CD4-positive, alpha-beta T cell treated with Interferon alpha-2 for 1 hour (primary cell): Measurements from ENCODE around the gene VSIG10.
"Not testable (repeated sequence)": the region's sequence is repeated elsewhere in the genome, so short reads cannot be mapped to it uniquely, and the experiment has no call there.

Experiments used
- DNase-seq, 2 donors: peaks; one replicate each; pipeline ENCODE4 v3.0.0-alpha.2; 2020 to 2022

The VSIG10 gene

GRCh38 chr12:118103601-118104382, at the start of gene VSIG10:
Gene VSIG10, minus strand, starts transcription at chr12:118104011. Its CDS starts 340 bp downstream, at chr12:118103671.
- DNase-seq: peak in 1 of 2 donors; percentile 1

- DNase-seq: no peak
Observed at GRCh38 chr12:118151755-118152154, 47.9 kb upstream of the VSIG10 start.

- no peak for DNase-seq
Observed at GRCh38 chr12:118150625-118151024, 46.8 kb upstream of the VSIG10 start.

GRCh38 chr12:118148287-118148686, 44.5 kb upstream of the VSIG10 start:
- DNase-seq: no peak

- no peak for DNase-seq
Observed at GRCh38 chr12:118145798-118146156, 42.0 kb upstream of the VSIG10 start.

- DNase-seq: no peak
Observed at GRCh38 chr12:118145113-118145797, 41.4 kb upstream of the VSIG10 start.

GRCh38 chr12:118144499-118144898, 40.7 kb upstream of the VSIG10 start:
- DNase-seq: no peak

GRCh38 chr12:118140825-118141224, 37.0 kb upstream of the VSIG10 start:
- no peak for DNase-seq

- DNase-seq: no peak
Observed at GRCh38 chr12:118137148-118137678, 33.4 kb upstream of the VSIG10 start.

- peak; percentile 9 to 26 for DNase-seq
Observed at GRCh38 chr12:118136559-118137003, 32.8 kb upstream of the VSIG10 start.

GRCh38 chr12:118135788-118136558, 32.2 kb upstream of the VSIG10 start, which contains the start of gene PEBP1:
Gene PEBP1, plus strand, starts transcription at chr12:118136124. Its CDS starts 86 bp downstream, at chr12:118136210.
- peak; percentile 87 to 92 for DNase-seq

GRCh38 chr12:118129436-118129835, 25.6 kb upstream of the VSIG10 start:
- not testable (repeated sequence) for DNase-seq

GRCh38 chr12:118127867-118128266, 24.1 kb upstream of the VSIG10 start:
- DNase-seq: no peak

- no peak for DNase-seq
Observed at GRCh38 chr12:118126119-118126757, 22.4 kb upstream of the VSIG10 start.

- DNase-seq: no peak
Observed at GRCh38 chr12:118125743-118126118, 21.9 kb upstream of the VSIG10 start.

- DNase-seq: no peak
Observed at GRCh38 chr12:118124333-118124874, 20.6 kb upstream of the VSIG10 start.

GRCh38 chr12:118122264-118122663, 18.5 kb upstream of the VSIG10 start:
- DNase-seq: no peak

GRCh38 chr12:118120579-118121363, 17.0 kb upstream of the VSIG10 start:
- peak; percentile 50 to 72 for DNase-seq

GRCh38 chr12:118119449-118119879, 15.7 kb upstream of the VSIG10 start:
- DNase-seq: no peak

- DNase-seq: no peak
Observed at GRCh38 chr12:118109088-118109487, 5.3 kb upstream of the VSIG10 start.

GRCh38 chr12:118107694-118108093, 3.9 kb upstream of the VSIG10 start:
- no peak for DNase-seq
